K562 (cell line): Measurements from ENCODE around the gene XPNPEP1. TPM values are rescaled to one million over a fixed set of nuclear protein-coding genes. Genes with fewer than 3 reads are reported as not detected.

ENCODE experiments used
- CBFA2T2 ChIP-seq: fragments of 450-650 bp; conservative IDR thresholded peaks from 2 replicates; pipeline ENCODE4 v1.6.1; 2017; ENCODE audit warnings: mild to moderate bottlenecking
- CC2D1A ChIP-seq: fragments of 450-650 bp; IDR thresholded peaks from 2 replicates; pipeline ENCODE4 v1.6.1; 2017; ENCODE audit warnings: mild to moderate bottlenecking
- HNRNPH1 ChIP-seq: fragments of 200-400 bp; formaldehyde crosslinking; optimal IDR thresholded peaks from 2 replicates; pipeline ENCODE3; 2017; ENCODE audit warnings: low read depth, mild to moderate bottlenecking, low read length, moderate library complexity
- JUN ChIP-seq, 2 experiments: sonication (generic) in 1 of 2; formaldehyde crosslinking in 1 of 2; IDR thresholded peaks; 2 replicates each; pipeline versions ENCODE4 v1.6.1 to v1.8.0; 2012 to 2022; ENCODE audit warnings: borderline replicate concordance in 2 of 2, mild to moderate bottlenecking in 2 of 2, improper control_type of control experiment in 1 of 2, low read depth in 1 of 2, low read length in 1 of 2, missing genetic modification reagents in 1 of 2
- LARP7 ChIP-seq: fragments of 450-650 bp; IDR thresholded peaks from 2 replicates; pipeline ENCODE4 v1.6.1; 2016
- MEF2A ChIP-seq: IDR thresholded peaks from 2 replicates; pipeline ENCODE4 v1.6.1; 2011; ENCODE audit warnings: low read depth, mild to moderate bottlenecking, low read length, moderate library complexity; ENCODE audit not compliant: control insufficient read depth
- MEF2D ChIP-seq: conservative IDR thresholded peaks from 2 replicates; pipeline ENCODE4 v1.6.1; 2016; ENCODE audit warnings: low read depth, missing genetic modification characterization, missing compliant biosample characterization
- PTTG1 ChIP-seq: fragments of 450-650 bp; IDR thresholded peaks from 2 replicates; pipeline ENCODE4 v1.6.1; 2016; ENCODE audit warnings: low read depth, mild to moderate bottlenecking, missing genetic modification characterization, missing compliant biosample characterization
- SIX5 ChIP-seq, 2 experiments: IDR thresholded peaks; 2 replicates each; pipeline ENCODE4 v1.6.1; 2011; ENCODE audit warnings: low read length in 2 of 2, borderline replicate concordance in 1 of 2, low read depth in 1 of 2, mild to moderate bottlenecking in 1 of 2, moderate library complexity in 1 of 2; ENCODE audit not compliant: insufficient read depth in 1 of 2
- SP2 ChIP-seq: IDR thresholded peaks from 2 replicates; pipeline ENCODE4 v1.6.1; 2011; ENCODE audit warnings: mild to moderate bottlenecking, low read depth, low read length, moderate library complexity; ENCODE audit not compliant: poor library complexity, severe bottlenecking; ENCODE audit errors: extremely low read depth
- ZNF175 ChIP-seq: fragments of 200-800 bp; sonication (Bioruptor generic); IDR thresholded peaks from 2 replicates; pipeline ENCODE4 v1.6.1; 2016; ENCODE audit warnings: low read depth, mild to moderate bottlenecking, missing genetic modification characterization, missing compliant biosample characterization
- polyA plus RNA-seq, 8 experiments: library from polyadenylated mRNA; depleted of rRNA in 4 of 8; stranded (reverse) in 5 of 8; unstranded in 3 of 8; fragments of >200 nt; fragmentation: Nextera tagmentation in 2 of 8; fragmentation: Illumina TruSeq in 1 of 8; extraction: Ambion mirVana in 2 of 8; extraction: Trizol in 1 of 8; gene quantifications; 2 replicates each; pipeline versions ENCODE4 v1.2.1 to v1.2.3, GENCODE V29; 2011 to 2014; ENCODE audit warnings: inconsistent platforms in 1 of 8, missing spikeins in 1 of 8
- total RNA-seq, 7 experiments: library from RNA; depleted of rRNA in 6 of 7; stranded (reverse); fragments of >200 nt in 6 of 7; fragmentation: Illumina TruSeq in 2 of 7; extraction: Trizol in 2 of 7; gene quantifications; 2 replicates each; pipeline versions ENCODE4 v1.2.1 to v1.2.3, GENCODE V29; 2011 to 2021; ENCODE audit warnings: low replicate concordance in 1 of 7
- TF ChIP-seq, protein P1 (sequence below): fragments of 450-650 bp; IDR thresholded peaks from 2 replicates; pipeline ENCODE4 v1.7.1; 2018; ENCODE audit warnings: mild to moderate bottlenecking, low read depth; ENCODE audit not compliant: partially characterized antibody
- TF ChIP-seq, protein P2 (sequence below): fragments of 450-650 bp; formaldehyde crosslinking; IDR thresholded peaks from 2 replicates; pipeline ENCODE4 v1.4.0; 2022; ENCODE audit warnings: missing genetic modification characterization
- TF ChIP-seq, protein P3 (sequence below): fragments of 450-650 bp; IDR thresholded peaks from 2 replicates; pipeline ENCODE4 v1.6.1; 2016; ENCODE audit warnings: low read depth

The XPNPEP1 gene
- total and polyA plus RNA-seq, 9 of the 15 experiments (the other 6 are each of a cell fraction or from before 2014, with no cell fraction given), result 24.2 to 93.5 (median 40.1) TPM

DNA sequence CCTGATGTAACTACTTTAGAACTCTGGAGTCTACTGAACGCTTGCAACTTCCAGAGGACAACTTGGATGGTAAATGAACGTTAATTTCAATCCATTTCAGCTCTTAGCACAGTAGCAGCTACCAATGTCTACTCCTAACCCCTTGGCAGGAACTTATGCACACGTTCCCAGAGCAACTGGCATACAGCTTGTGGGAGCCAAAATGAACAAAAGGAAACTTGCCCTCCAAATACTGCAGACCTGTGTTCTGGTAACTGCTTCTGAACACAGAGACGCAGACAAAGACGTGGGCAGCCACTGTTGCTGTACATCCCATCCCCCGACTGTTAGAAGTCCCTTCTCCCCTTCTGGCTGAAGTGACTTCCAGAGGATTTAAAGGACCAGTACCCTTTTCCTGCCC, 61.3 kb downstream of the XPNPEP1 start (continued):
- TF ChIP-seq, protein P1, sequence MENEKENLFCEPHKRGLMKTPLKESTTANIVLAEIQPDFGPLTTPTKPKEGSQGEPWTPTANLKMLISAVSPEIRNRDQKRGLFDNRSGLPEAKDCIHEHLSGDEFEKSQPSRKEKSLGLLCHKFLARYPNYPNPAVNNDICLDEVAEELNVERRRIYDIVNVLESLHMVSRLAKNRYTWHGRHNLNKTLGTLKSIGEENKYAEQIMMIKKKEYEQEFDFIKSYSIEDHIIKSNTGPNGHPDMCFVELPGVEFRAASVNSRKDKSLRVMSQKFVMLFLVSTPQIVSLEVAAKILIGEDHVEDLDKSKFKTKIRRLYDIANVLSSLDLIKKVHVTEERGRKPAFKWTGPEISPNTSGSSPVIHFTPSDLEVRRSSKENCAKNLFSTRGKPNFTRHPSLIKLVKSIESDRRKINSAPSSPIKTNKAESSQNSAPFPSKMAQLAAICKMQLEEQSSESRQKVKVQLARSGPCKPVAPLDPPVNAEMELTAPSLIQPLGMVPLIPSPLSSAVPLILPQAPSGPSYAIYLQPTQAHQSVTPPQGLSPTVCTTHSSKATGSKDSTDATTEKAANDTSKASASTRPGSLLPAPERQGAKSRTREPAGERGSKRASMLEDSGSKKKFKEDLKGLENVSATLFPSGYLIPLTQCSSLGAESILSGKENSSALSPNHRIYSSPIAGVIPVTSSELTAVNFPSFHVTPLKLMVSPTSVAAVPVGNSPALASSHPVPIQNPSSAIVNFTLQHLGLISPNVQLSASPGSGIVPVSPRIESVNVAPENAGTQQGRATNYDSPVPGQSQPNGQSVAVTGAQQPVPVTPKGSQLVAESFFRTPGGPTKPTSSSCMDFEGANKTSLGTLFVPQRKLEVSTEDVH, result no peak
- TF ChIP-seq, protein P2, sequence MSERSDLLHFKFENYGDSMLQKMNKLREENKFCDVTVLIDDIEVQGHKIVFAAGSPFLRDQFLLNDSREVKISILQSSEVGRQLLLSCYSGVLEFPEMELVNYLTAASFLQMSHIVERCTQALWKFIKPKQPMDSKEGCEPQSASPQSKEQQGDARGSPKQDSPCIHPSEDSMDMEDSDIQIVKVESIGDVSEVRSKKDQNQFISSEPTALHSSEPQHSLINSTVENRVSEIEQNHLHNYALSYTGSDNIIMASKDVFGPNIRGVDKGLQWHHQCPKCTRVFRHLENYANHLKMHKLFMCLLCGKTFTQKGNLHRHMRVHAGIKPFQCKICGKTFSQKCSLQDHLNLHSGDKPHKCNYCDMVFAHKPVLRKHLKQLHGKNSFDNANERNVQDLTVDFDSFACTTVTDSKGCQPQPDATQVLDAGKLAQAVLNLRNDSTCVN, result no peak
- TF ChIP-seq LARP7, result no peak
- TF ChIP-seq CC2D1A, result no peak
- TF ChIP-seq MEF2A, result no peak
- no peak for TF ChIP-seq PTTG1 (tag)
- no peak for TF ChIP-seq HNRNPH1
- TF ChIP-seq SIX5 (IDR thresholded peaks at IDR 0.05; ENCODE audit: borderline replicate concordance in 1 of 2, insufficient read depth in 1 of 2, low read depth in 1 of 2, low read length in 2 of 2), result no peak
- TF ChIP-seq, protein P3, sequence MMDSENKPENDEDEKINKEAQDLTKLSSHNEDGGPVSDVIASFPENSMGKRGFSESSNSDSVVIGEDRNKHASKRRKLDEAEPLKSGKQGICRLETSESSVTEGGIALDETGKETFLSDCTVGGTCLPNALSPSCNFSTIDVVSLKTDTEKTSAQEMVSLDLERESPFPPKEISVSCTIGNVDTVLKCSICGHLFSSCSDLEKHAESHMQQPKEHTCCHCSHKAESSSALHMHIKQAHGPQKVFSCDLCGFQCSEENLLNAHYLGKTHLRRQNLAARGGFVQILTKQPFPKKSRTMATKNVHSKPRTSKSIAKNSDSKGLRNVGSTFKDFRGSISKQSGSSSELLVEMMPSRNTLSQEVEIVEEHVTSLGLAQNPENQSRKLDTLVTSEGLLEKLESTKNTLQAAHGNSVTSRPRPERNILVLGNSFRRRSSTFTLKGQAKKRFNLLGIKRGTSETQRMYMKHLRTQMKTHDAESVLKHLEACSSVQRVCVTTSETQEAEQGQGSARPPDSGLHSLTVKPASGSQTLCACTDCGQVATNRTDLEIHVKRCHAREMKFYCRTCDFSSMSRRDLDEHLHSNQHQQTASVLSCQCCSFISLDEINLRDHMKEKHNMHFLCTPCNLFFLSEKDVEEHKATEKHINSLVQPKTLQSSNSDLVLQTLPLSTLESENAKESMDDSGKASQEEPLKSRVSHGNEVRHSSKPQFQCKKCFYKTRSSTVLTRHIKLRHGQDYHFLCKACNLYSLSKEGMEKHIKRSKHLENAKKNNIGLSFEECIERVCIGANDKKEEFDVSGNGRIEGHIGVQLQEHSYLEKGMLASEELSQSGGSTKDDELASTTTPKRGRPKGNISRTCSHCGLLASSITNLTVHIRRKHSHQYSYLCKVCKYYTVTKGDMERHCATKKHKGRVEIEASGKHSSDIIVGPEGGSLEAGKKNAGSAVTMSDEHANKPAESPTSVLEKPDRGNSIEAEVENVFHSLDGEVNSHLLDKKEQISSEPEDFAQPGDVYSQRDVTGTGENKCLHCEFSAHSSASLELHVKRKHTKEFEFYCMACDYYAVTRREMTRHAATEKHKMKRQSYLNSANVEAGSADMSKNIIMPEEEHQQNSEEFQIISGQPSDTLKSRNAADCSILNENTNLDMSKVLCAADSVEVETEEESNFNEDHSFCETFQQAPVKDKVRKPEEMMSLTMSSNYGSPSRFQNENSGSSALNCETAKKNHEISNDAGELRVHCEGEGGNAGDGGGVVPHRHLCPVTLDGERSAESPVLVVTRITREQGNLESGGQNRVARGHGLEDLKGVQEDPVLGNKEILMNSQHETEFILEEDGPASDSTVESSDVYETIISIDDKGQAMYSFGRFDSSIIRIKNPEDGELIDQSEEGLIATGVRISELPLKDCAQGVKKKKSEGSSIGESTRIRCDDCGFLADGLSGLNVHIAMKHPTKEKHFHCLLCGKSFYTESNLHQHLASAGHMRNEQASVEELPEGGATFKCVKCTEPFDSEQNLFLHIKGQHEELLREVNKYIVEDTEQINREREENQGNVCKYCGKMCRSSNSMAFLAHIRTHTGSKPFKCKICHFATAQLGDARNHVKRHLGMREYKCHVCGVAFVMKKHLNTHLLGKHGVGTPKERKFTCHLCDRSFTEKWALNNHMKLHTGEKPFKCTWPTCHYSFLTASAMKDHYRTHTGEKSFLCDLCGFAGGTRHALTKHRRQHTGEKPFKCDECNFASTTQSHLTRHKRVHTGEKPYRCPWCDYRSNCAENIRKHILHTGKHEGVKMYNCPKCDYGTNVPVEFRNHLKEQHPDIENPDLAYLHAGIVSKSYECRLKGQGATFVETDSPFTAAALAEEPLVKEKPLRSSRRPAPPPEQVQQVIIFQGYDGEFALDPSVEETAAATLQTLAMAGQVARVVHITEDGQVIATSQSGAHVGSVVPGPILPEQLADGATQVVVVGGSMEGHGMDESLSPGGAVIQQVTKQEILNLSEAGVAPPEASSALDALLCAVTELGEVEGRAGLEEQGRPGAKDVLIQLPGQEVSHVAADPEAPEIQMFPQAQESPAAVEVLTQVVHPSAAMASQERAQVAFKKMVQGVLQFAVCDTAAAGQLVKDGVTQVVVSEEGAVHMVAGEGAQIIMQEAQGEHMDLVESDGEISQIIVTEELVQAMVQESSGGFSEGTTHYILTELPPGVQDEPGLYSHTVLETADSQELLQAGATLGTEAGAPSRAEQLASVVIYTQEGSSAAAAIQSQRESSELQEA, result no peak
- TF ChIP-seq SP2, result no peak
- no peak for TF ChIP-seq MEF2D (tag)
- TF ChIP-seq ZNF175 (CRISPR knock-in tag), result no peak
- no peak for TF ChIP-seq JUN (IDR thresholded peaks at IDR 0.05; ENCODE audit: borderline replicate concordance, low read depth, low read length)
- TF ChIP-seq JUN (CRISPR knock-in tag; IDR thresholded peaks at IDR 0.05; ENCODE audit: borderline replicate concordance), result no peak
- no peak for TF ChIP-seq CBFA2T2
